ENCODE results near the gene STARD8.
"Not testable (repeated sequence)": the region's sequence is repeated elsewhere in the genome, so short reads cannot be mapped to it uniquely, and the experiment has no call there.

STARD8 gene

GRCh38 chrX:68741864-68742263 is 94.4 kb downstream of the STARD8 start:
- H3K36me3 Mint-ChIP-seq (ENCODE audit: insufficient read depth); H3K27me3 Mint-ChIP-seq; H3K4me3 Mint-ChIP-seq; DNase-seq; H3K9me3 Mint-ChIP-seq; H3K4me1 Mint-ChIP-seq (ENCODE audit: low read depth in 2 of 2); H3K27ac Mint-ChIP-seq; ATAC-seq (replicated peaks): not testable (repeated sequence)

GRCh38 chrX:68743754-68744153 is 96.3 kb downstream of the STARD8 start:
- Mint-ChIP-seq H3K27me3 (no peaks in the 10 kb centered on the region), H3K4me1 (ENCODE audit: low read depth in 2 of 2) (no peaks in the 10 kb centered on the region), H3K9me3 (no peaks in the 10 kb centered on the region), H3K36me3 (ENCODE audit: insufficient read depth) (no peaks in the 10 kb centered on the region), H3K4me3 (no peak overlapping the region), H3K27ac (no peak overlapping the region)
- DNase-seq (no peak), ATAC-seq (replicated peaks) (no peak)

GRCh38 chrX:68746988-68747387 is 99.5 kb downstream of the STARD8 start:
- no peaks in the 10 kb centered on the region for H3K27me3 Mint-ChIP-seq
- H3K27ac Mint-ChIP-seq = no peak overlapping the region
- H3K4me1 Mint-ChIP-seq (ENCODE audit: low read depth in 2 of 2) = no peaks in the 10 kb centered on the region
- no peak for DNase-seq
- H3K4me3 Mint-ChIP-seq = no peak overlapping the region
- H3K9me3 Mint-ChIP-seq = no peaks in the 10 kb centered on the region
- H3K36me3 Mint-ChIP-seq (ENCODE audit: insufficient read depth) = no peaks in the 10 kb centered on the region
- no peak for ATAC-seq (replicated peaks)

GRCh38 chrX:68748030-68748429 is 100.6 kb downstream of the STARD8 start:
- Mint-ChIP-seq H3K27ac (no peak overlapping the region), H3K4me1 (ENCODE audit: low read depth in 2 of 2) (no peaks in the 10 kb centered on the region), H3K9me3 (no peaks in the 10 kb centered on the region), H3K4me3 (no peak overlapping the region), H3K36me3 (ENCODE audit: insufficient read depth) (no peaks in the 10 kb centered on the region), H3K27me3 (no peaks in the 10 kb centered on the region)
- ATAC-seq (replicated peaks) (no peak), DNase-seq (no peak)

- H3K9me3 Mint-ChIP-seq = no peaks in the 10 kb centered on the region
- H3K36me3 Mint-ChIP-seq (ENCODE audit: insufficient read depth) = no peaks in the 10 kb centered on the region
- ATAC-seq (replicated peaks) (no peak), DNase-seq (no peak)
- no peak overlapping the region for H3K27ac Mint-ChIP-seq
- H3K4me3 Mint-ChIP-seq = no peak overlapping the region
- peaks cover 0 to 10% of the 10 kb centered on the region in 2 donors for H3K27me3 Mint-ChIP-seq
- H3K4me1 Mint-ChIP-seq (ENCODE audit: low read depth in 2 of 2) = no peaks in the 10 kb centered on the region
These were observed 102.0 kb downstream of the STARD8 start for GRCh38 chrX:68749426-68749825.

- DNase-seq = no peak
- Mint-ChIP-seq H3K9me3 (no peaks in the 10 kb centered on the region), H3K4me3 (no peak overlapping the region), H3K4me1 (ENCODE audit: low read depth in 2 of 2) (no peaks in the 10 kb centered on the region), H3K27ac (no peak overlapping the region), H3K27me3 (peaks cover 0 to 11% of the 10 kb centered on the region in 2 donors), H3K36me3 (ENCODE audit: insufficient read depth) (no peaks in the 10 kb centered on the region)
- no peak for ATAC-seq (replicated peaks)
These were observed 102.8 kb downstream of the STARD8 start for GRCh38 chrX:68750316-68750715.

- H3K9me3 Mint-ChIP-seq = no peaks in the 10 kb centered on the region
- ATAC-seq (replicated peaks) (no peak), DNase-seq (no peak)
- H3K4me3 Mint-ChIP-seq = no peak overlapping the region
- H3K4me1 Mint-ChIP-seq (ENCODE audit: low read depth in 2 of 2) = no peaks in the 10 kb centered on the region
- no peaks in the 10 kb centered on the region for H3K36me3 Mint-ChIP-seq (ENCODE audit: insufficient read depth)
- H3K27me3 Mint-ChIP-seq = peaks cover 0 to 11% of the 10 kb centered on the region in 2 donors
- H3K27ac Mint-ChIP-seq = no peak overlapping the region
These were observed 103.9 kb downstream of the STARD8 start for GRCh38 chrX:68751372-68751771.

GRCh38 chrX:68753218-68753617 is 105.8 kb downstream of the STARD8 start:
- no peak overlapping the region for H3K27ac Mint-ChIP-seq
- H3K4me3 Mint-ChIP-seq = no peak overlapping the region
- no peaks in the 10 kb centered on the region for H3K4me1 Mint-ChIP-seq (ENCODE audit: low read depth in 2 of 2)
- H3K36me3 Mint-ChIP-seq (ENCODE audit: insufficient read depth) = no peaks in the 10 kb centered on the region
- H3K9me3 Mint-ChIP-seq = no peaks in the 10 kb centered on the region
- DNase-seq = no peak
- peaks cover 0 to 11% of the 10 kb centered on the region in 2 donors for H3K27me3 Mint-ChIP-seq
- ATAC-seq (replicated peaks) = no peak

GRCh38 chrX:68754406-68754805 is 106.9 kb downstream of the STARD8 start:
- no peak overlapping the region for H3K4me3 Mint-ChIP-seq
- peaks cover 0 to 11% of the 10 kb centered on the region in 2 donors for H3K27me3 Mint-ChIP-seq
- DNase-seq = no peak
- H3K9me3 Mint-ChIP-seq = no peaks in the 10 kb centered on the region
- H3K36me3 Mint-ChIP-seq (ENCODE audit: insufficient read depth) = no peaks in the 10 kb centered on the region
- no peak overlapping the region for H3K27ac Mint-ChIP-seq
- ATAC-seq (replicated peaks) = no peak
- H3K4me1 Mint-ChIP-seq (ENCODE audit: low read depth in 2 of 2) = no peaks in the 10 kb centered on the region

GRCh38 chrX:68755616-68756125 is 108.2 kb downstream of the STARD8 start:
- no peak overlapping the region for H3K27ac Mint-ChIP-seq
- no peaks in the 10 kb centered on the region for H3K4me1 Mint-ChIP-seq (ENCODE audit: low read depth in 2 of 2)
- H3K9me3 Mint-ChIP-seq = no peaks in the 10 kb centered on the region
- no peaks in the 10 kb centered on the region for H3K36me3 Mint-ChIP-seq (ENCODE audit: insufficient read depth)
- H3K27me3 Mint-ChIP-seq = peaks cover 0 to 11% of the 10 kb centered on the region in 2 donors
- no peak for ATAC-seq (replicated peaks)
- DNase-seq = no peak
- H3K4me3 Mint-ChIP-seq = no peak overlapping the region

- Mint-ChIP-seq H3K36me3 (ENCODE audit: insufficient read depth) (no peaks in the 10 kb centered on the region), H3K4me3 (no peak overlapping the region), H3K27ac (no peak overlapping the region), H3K9me3 (no peaks in the 10 kb centered on the region), H3K4me1 (ENCODE audit: low read depth in 2 of 2) (no peaks in the 10 kb centered on the region), H3K27me3 (peaks cover 0 to 11% of the 10 kb centered on the region in 2 donors)
- ATAC-seq (replicated peaks) (no peak), DNase-seq (no peak)
These were observed 109.9 kb downstream of the STARD8 start for GRCh38 chrX:68757331-68757730.

- no peak for DNase-seq
- Mint-ChIP-seq H3K9me3 (no peaks in the 10 kb centered on the region), H3K4me3 (no peak overlapping the region), H3K36me3 (ENCODE audit: insufficient read depth) (no peaks in the 10 kb centered on the region), H3K27me3 (peaks cover 0 to 11% of the 10 kb centered on the region in 2 donors), H3K27ac (no peak overlapping the region), H3K4me1 (ENCODE audit: low read depth in 2 of 2) (no peaks in the 10 kb centered on the region)
- ATAC-seq (replicated peaks) = no peak
These were observed 110.3 kb downstream of the STARD8 start for GRCh38 chrX:68757731-68758130.

GRCh38 chrX:68758671-68759070 is 111.2 kb downstream of the STARD8 start:
- Mint-ChIP-seq H3K4me3 (no peak overlapping the region), H3K27me3 (peaks cover 0 to 8% of the 10 kb centered on the region in 2 donors), H3K4me1 (ENCODE audit: low read depth in 2 of 2) (no peaks in the 10 kb centered on the region), H3K27ac (no peak overlapping the region), H3K9me3 (no peaks in the 10 kb centered on the region), H3K36me3 (ENCODE audit: insufficient read depth) (no peaks in the 10 kb centered on the region)
- ATAC-seq (replicated peaks) = no peak
- no peak for DNase-seq

GRCh38 chrX:68761086-68761485 is 113.6 kb downstream of the STARD8 start:
- ATAC-seq (replicated peaks) = no peak

GRCh38 chrX:68762766-68763165 is 115.3 kb downstream of the STARD8 start:
- no peaks in the 10 kb centered on the region for H3K4me1 Mint-ChIP-seq (ENCODE audit: low read depth in 2 of 2)
- no peaks in the 10 kb centered on the region for H3K27me3 Mint-ChIP-seq
- no peak for DNase-seq
- no peak overlapping the region for H3K4me3 Mint-ChIP-seq
- H3K27ac Mint-ChIP-seq = no peak overlapping the region
- no peaks in the 10 kb centered on the region for H3K36me3 Mint-ChIP-seq (ENCODE audit: insufficient read depth)
- H3K9me3 Mint-ChIP-seq = no peaks in the 10 kb centered on the region
- ATAC-seq (replicated peaks) = no peak

More at GRCh38 chrX:68761086-68761485, 113.6 kb downstream of the STARD8 start:
- Mint-ChIP-seq H3K9me3 (no peaks in the 10 kb centered on the region), H3K4me1 (ENCODE audit: low read depth in 2 of 2) (no peaks in the 10 kb centered on the region), H3K4me3 (no peak overlapping the region), H3K36me3 (ENCODE audit: insufficient read depth) (no peaks in the 10 kb centered on the region), H3K27ac (no peak overlapping the region), H3K27me3 (no peaks in the 10 kb centered on the region)
- DNase-seq = no peak
